GM11168 (cell line): ENCODE measurements around the gene WIPF1.

Experiments used
- in situ Hi-C: fragments of 300-500 bp; cut with MboI; formaldehyde crosslinking; loops from one replicate; pipeline ENCODE4 v1.12.0; 2022; ENCODE audit warnings: low sequenced_read_pairs; ENCODE audit not compliant: unreplicated experiment

WIPF1 gene

DNA sequence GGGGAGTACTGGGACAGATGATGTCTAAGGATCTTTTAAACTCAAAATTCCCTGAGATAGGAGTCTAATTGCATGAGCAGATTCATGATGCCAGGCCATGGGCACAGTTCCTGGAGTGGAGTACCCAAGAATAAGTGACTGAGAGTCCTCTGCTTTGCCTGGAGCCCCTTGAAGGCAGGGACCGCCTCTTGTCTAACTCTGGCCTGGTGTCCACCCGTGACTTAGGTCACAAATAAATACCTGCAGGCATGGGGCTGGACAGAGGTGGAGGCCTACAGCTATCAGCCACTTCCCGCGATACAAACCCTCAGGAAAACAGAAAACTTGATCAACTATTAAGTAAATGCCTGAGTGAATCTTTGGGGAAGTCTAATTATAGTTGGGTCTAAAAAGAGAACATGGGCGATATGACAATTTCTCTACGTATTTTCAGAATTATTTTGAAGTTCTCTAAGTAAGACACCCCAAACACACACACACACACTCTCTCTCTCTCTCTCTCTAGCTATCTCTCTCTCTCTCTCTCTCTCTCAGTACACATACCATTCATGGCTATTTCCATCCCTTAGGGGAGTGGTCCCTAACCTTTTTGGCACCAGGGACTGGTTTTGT, 1.8 kb upstream of the WIPF1 start:
- in situ Hi-C loops, result no loop called here

DNA sequence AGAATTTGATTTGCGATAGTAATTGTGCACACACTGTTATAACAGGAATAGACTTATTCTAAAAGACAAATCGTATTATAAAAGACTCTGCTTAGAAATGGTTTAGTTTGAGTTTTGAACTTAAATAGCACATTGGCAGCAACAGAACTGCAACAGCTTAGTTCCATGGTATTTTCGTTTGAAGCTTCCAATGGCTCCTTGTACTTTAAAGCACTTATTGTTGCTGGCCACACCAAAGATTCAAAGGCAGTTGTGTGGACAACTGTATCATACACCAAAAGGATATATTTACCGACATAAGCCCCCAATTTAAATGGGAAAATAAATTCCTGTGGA, 627 bp downstream of the WIPF1 start:
- in situ Hi-C loops, result no loop called here

DNA sequence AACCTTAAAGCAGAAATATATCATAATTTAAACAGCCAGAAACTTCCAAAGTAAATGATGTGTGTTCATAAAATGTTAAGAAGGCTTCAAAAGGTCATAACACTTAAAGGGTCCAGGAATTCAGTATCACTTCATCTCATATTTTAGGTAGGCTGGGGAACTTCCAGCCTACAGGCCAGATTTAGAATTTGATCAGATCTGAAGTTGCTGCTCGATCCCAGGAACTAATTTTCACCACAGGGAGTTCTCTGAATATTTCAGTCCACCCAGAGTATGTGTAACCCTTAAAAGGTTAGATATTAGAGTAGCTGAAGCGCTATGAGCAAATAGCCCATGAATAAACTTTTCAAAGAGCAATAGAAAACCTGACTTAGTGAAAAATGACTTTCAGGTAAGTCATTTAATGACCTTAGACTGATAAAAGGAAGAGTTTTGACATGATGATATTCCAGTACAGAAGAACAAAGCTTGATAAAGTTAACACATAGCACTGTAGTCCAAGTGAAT, 1.7 kb downstream of the WIPF1 start:
- in situ Hi-C loops, result no loop called here

DNA sequence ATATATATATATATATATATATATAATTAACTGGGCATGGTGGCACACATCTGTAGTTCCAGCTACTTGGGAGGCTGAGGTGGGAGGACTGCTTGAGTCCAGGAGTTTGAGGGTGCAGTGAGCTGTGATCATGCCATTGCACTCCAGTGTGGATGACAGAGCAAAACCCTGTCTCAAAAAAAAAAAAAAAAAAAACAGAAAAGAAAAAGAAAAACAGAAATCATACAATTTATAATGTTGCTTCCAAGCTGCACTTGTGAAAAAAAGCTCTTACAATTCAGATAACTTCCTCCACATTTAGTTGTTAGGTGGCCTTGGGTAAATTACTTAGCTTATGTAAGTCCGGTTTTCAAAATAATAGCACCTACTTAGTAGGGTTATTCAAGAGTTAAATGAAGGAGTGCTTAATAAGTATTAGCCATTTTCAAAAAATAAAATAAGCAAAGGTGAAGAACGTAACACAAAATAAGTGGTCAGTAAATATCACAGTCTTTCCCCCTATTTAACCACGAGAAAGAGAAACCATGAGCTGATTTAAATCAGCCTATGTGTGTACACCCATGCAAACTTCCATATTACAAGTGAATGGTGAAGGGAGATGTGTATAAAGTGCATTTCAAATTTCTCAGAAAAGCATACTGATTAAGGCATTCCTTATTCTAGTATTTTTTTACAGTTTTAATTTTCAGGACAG, 2.3 kb downstream of the WIPF1 start:
- in situ Hi-C loops, result no loop called here

DNA sequence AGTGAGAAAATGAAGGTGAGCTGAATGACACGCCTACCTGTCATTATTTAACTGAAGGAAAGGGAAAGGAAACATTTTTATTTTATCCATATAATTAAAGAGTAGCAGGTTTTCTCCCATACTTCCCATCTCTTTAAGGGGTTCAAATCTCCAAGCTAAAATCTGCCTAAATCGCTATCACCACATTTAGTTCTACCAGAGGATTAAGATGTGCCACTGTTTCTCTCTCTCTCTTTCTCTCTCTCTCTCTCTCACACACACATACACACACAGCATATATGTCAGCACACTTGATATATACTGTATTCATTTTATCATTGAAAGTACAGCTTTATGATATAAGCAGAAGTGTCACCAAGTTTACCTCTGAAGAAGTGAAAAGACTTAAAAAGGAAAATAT, 3.1 kb downstream of the WIPF1 start:
- in situ Hi-C loops, result no loop called here

DNA sequence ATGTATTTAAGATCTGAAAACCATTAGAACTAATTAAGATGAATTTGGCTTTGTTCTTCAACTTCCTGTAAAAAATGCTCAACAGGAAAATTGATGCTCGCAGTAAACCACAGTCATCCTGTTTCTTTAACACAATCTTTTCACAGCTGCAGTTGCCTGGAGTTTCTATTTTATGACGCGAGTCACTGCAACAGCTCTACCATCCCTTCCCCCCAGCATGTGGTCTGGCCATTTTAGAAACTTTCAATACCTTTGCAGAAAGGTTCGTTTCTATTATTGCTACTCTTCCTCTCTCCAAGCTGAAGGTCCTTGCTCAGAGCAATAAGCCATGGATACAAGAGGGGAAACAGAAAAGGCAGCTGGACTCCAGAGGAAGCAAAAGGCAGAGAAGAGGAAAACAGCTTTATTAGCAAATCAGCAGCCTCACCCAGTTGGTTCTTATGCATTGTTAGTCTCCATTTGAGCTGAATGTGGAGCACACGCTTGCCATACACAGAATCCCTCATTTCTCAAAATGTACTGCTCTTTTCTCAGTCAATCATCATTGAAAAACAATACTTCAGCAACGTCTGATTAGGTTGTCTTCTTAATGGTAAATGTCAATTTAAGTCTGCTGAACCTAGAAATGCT, 3.9 kb downstream of the WIPF1 start:
- in situ Hi-C loops, result no loop called here

DNA sequence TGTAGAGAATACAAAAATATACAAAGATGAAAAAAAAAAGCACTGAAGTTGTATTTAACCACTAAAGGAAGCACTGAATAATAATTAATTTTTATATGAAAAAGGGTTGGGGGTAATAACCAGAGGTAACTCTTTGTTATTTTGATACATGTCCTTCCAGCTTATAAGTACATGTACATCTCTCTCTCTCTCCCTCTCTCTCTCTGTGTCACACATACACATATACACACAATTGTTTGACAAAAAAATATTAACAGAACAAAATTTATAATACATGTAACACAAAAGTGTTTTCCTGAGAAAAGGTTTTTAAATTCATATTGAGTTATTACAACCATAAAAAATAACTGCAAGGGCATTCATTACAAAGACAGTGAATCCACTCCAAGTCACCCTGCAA, 4.6 kb downstream of the WIPF1 start:
- in situ Hi-C loops, result no loop called here

DNA sequence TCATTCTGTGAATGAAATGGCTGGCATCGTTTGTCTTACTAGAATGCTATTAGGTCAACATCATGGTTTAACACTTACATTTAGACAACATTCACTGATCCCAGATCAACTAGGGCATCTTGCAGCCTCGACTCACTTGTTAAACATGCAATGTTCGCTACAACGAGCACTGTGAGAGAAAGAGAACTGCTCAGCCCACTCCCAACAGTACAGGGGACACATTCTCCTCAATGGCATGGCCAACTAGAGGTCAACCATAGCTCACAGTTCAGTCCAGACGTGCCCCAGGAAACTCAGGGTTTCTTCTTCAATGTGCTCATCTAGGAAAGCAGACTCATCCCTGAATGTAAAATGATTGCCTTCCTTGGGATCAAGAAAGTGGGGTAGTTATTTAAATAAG, 5.9 kb downstream of the WIPF1 start:
- in situ Hi-C loops, result no loop called here

DNA sequence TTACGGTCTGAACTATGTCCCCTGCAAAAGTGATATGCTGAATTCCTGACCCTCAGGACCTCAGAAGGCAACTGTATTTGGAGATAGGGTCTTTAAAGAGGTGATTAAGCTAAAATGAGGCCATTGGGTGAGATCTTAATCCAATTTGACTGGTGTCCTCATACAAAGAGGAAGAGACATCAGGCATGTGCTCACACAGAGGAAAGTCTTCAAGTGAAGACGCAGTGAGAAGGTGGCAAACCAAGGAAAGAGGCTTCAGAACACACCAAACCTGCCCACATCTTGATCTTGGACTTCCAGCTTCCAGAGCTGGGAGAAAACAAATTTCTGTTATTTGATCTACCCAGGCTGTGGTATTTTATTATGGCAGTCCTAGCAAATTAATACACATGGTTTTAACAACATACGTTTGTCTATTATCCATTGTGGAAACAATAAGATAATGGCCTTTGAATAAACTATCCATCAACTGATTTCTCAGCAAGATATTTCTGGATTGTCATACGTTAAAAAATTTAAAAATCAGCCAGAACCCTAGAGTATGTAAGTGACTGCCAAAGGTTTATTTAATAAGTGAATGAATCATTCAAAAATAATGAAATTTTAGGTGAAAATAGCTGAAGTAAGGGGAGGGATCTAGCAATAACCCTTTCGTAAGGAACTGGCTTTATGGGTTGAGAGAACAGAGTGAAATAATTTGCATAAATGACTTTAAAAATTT, 6.5 kb downstream of the WIPF1 start:
- in situ Hi-C loops, result no loop called here

DNA sequence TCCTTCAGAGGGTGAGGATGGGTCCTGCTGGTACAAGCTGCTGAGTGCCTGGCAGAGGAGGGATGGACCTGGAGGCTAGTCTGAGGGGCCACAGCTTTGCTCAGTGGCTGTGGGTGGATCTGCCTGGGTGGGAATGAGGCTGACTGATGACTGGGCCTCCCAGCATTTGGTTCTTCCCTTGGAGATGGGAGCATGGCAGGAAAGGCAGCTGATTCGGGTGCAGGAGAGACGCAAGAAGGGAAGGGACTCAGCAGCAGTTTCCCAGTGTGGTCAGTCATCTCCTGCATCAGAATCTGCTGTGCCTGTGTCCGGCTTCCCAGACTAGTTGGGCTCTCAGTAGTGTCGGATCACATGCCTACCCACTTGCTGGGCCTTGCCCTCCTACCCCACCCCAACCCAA, 7.3 kb downstream of the WIPF1 start:
- in situ Hi-C loops, result no loop called here

DNA sequence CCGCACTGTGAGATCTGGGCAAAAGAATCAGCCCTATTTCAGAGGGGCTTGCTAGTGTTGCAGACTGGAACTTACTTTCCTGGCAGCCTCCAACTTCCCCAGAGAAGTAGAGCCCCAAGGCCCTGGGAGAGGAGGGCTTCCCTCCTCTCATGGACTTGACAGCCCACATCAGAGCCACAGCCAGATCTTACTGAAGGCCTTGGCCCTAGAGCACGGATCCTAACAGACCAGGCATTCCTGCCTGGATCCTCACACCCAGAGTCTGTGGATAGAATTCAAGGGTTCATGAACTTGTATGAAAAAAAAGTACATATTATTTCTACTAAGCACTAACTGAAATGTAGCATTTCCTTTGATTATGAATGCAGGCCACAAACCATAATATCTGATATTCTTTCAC, 8.3 kb downstream of the WIPF1 start:
- in situ Hi-C loops, result loop anchor here (10.0 kb wide), 1 partner anchor 105 kb away; no protein-coding TSS in a partner anchor

DNA sequence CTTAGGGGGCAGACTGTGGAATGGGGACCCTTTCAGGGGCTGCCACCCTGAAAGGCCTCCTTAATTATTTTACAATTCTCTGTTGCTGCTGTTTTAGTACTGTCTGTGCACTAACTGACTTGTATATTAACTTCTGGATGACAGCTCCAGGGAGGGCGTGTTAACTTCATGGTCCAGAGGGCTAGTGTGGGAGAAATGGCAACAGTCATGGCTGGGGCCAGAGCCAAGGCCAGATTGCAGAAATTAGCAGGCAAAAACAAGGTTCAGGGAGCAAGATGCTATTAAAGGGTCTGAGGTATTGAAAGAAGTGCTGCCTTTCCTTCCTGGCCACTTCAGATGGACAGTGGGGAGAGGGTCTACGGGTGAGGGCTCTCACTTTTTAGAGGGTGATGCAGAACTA, 9.1 kb downstream of the WIPF1 start:
- in situ Hi-C loops, result loop anchor here (10.0 kb wide), 1 partner anchor 106 kb away; no protein-coding TSS in a partner anchor

DNA sequence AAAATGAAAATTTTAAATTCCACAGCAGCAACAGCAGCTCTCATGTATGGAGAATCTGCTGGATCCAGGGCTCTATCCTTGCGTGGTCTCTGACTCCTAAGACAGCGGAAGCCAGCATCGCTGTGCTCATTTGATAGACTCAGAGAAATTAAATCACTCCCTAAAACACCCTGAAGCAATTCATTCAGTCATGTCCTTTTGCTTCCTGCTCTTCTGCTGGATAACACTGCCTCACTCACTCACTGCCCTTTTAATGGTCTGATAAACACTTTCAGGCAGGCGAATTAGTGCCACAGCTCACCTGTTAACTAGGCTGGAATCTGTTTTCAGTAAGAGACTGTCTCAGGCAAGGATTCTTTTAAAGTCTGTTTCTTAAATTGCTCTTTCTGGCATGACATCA, 10.0 kb downstream of the WIPF1 start:
- in situ Hi-C loops, result loop anchor here (10.0 kb wide), 1 partner anchor 107 kb away; no protein-coding TSS in a partner anchor

DNA sequence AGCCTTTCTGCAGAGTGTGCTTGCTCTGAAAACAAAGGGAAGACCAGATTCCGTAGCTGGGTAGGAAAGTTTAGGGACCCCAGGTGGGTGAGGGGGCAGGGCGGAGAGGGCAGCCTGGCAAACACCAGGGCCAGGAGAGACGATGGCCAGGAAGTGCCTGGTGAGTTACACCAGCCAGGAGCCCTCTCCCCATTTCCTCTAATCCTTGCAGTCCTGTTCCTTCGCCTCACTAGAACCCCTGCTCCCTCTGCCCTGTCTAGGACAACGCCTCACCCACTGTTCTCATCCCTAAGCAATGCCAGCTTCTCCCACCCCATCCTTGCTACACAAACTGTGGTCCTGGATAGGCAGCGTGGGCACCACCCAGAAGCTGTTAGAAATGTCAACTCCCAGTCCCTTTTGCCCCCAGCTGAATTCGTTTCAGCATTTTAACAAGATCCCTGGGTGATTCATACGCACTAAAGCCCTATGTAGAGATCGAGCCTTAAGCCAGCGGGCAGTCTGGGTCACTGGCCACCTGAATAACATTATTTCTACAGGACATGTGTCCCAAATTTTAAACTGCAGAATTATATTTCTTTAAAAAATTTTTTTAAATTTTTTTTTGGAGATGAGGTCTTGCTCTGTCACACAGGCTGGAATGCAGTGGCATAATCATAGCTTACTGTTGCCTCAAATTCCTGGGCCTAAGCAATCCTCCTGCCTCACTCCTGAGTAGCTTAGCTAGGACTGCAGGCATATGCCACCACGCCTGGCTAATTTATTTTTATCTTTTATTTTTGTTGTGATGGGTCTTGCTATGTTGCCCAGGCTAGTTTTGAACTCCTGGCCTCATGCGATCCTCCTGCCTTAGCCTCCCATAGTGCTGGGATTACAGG, 10.9 kb downstream of the WIPF1 start:
- in situ Hi-C loops, result loop anchor here (10.0 kb wide), 1 partner anchor 108 kb away; no protein-coding TSS in a partner anchor

DNA sequence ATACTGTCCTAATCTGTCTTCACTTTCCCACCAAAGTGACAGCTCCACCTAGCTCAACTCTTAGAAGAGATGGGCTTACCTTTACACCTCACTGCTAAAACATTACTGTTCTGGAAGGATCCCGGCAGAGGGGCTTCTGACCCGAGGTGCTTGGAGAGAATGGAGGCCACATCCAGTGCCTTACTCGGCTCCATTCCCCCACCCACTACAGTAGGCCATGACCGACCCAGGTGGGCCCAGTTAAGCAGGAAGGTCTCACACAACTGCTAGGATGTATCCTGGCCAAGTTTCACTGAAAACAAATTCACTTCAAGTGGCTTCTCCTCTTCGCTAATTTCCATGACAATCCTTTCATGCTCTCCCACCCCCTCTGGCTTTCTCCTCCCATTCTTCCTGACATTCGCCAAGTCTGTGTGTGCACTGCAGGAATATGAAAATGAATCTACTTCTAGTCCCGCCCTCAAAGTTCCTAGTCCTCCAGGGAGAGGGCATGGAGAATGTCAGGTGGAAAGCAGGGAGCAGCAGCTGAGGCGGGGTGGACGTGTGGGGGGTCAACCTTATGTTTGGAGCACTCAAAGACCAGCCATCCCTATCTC, 11.8 kb downstream of the WIPF1 start:
- in situ Hi-C loops, result loop anchor here (10.0 kb wide), 1 partner anchor 109 kb away; no protein-coding TSS in a partner anchor

DNA sequence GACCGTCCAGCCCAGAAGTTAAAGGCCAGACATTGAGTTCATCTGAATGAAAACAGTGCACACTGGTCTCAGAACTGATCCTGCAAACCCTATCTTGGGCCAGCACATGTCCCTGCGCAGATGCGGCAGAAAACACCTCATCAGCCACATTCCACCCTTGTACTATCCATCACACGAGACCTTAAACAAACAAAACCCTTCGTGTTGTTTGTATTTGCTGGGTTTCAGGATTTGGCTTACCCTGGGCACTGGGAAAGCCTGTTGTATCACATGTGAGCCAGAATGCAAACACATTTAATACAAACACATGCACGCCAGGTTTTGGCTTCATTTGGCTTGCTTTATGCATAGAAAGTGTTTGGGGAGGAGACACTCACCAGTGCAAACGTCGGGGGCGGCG, 12.5 kb downstream of the WIPF1 start:
- in situ Hi-C loops, result loop anchor here (10.0 kb wide), 1 partner anchor 110 kb away; no protein-coding TSS in a partner anchor

DNA sequence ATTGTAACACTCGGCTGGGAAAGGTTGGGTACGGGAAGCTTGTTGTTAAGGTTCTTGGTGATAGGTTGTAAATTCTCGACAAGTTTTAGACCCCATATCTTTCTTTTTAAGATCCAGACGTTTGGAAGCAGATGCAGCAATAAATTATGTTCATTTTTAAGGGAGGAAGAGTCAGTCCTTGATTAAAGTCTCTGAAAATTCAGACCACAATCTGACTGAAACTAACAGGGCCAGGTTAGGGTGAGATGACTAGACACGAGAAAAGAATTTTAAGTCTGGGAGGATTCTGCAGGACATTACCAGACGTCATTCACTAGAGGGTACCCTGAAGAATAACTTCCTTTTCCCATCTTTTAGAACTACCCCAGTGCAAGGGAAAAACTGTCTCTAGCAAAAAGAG, 16.1 kb downstream of the WIPF1 start:
- in situ Hi-C loops, result loop anchor here (10.0 kb wide), 1 partner anchor 113 kb away; no protein-coding TSS in a partner anchor

DNA sequence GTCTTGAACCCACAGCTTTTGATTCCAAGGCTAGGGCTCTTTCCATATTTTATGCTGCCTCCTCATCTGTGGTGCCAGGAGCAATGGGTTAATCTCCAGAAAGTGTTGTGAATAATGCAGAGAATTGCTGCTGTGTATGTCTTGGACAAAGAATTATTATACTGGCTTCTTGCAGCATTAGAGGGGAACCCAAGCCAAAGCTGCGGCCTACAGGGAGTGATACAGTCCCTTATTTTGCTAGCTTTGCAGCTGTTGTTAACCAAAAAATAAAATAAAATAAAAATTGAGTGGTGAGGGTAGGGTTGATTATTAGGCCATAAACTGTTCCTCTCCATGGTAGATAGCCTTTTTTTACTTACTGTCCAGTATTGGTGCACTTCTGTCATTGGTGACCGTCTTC, 16.7 kb downstream of the WIPF1 start:
- in situ Hi-C loops, result loop anchor here (10.0 kb wide), 1 partner anchor 114 kb away; no protein-coding TSS in a partner anchor

DNA sequence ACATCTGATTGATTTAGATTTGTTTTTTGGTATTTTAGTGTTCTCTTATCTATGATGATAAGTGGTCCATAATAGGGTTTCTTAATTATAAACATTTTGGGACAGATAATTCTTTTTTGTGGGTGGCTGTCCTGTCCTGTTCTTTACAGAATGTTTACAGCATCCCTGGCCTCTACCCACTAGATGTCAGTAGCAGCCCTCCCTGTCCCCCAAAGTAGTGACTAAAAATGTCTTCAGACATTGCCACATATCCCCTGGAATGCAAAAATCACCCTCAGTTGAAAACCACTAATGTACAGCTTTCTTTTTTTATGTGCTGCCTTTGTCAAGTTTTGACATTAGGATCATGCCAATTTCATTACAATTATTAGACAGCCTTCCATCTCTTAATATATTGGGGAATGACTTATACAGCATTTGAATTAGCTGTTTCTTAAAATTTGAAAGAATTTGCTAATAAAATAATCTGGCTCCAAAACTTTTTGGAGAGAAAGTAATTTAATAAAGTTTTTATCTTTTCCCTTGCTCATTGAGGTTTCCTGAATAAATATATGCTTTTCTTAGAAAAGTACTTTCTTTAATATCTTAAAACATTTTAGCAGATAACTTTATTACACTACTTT, 19.5 kb downstream of the WIPF1 start:
- in situ Hi-C loops, result no loop called here
